ENCODE data around the gene IMMP2L.

DNA sequence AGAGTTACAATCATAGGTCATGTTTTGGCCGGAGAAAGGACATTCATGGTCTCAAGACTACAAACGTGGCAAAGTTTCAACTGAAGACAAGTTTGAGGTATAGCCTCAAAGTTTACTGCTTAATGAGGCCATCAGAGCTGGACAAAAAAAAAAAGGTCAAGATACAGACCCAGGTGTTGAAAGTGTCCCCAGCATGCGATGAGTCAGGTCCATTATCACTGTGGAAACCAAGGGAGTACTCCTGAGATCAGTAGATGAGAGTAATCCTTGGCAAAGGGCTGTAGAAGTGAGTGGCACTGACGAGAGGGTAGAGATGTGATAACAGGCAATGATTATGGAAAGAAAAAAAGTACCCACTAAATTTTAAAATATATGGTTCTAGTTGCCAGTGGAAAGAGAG is 551.5 kb downstream of the IMMP2L start:
- TF ChIP-seq CTCF (conservative IDR thresholded peaks at IDR 0.05) (no peak), ZFX (IDR thresholded peaks at IDR 0.05) (no peak)

Measured in C4-2B (cell line).